ENCODE data around the gene TFAP2C. TPM values are rescaled to one million over a fixed set of nuclear protein-coding genes. Genes with fewer than 3 reads are reported as not detected.

TFAP2C gene
- total and polyA plus RNA-seq, 7 donors: 0.99 to 5.3 (median 3.5) TPM; not detected in 2

- intact Hi-C loops (cut with DNase I): loop anchor here (10.0 kb wide), 1 partner anchor 419 kb away; no protein-coding TSS in a partner anchor
- Histone ChIP-seq H3K36me3 (no peaks in the 10 kb centered on the region), H3K9me3 (no peaks in the 10 kb centered on the region), H3K4me3 (no peak overlapping the region), H3K27me3 (peaks cover 34 to 71% (median 65%) of the 10 kb centered on the region in 3 donors), H3K27ac (no peak overlapping the region), H3K4me1 (peaks cover 0 to 56% (median 48%) of the 10 kb centered on the region in 4 donors)
- TF ChIP-seq EP300 (IDR thresholded peaks at IDR 0.05) (no peak), POLR2AphosphoS5 (IDR thresholded peaks at IDR 0.05) (no peak), POLR2A (IDR thresholded peaks at IDR 0.05) (no peak), CTCF (IDR thresholded peaks at IDR 0.05) (no peak)
- DNase-seq: no peak
- WGBS, 2 donors: 14 to 24% methylated on average over 22 of the region's 22 CpGs
Observed at GRCh38 chr20:56625837-56626236, 3.3 kb upstream of the TFAP2C start.

- peak; percentile 63 for DNase-seq
- intact Hi-C loops (cut with DNase I): loop anchor here (10.0 kb wide), 1 partner anchor 418 kb away; no protein-coding TSS in a partner anchor
- peaks cover 0 to 63% (median 54%) of the 10 kb centered on the region in 4 donors for H3K4me1 ChIP-seq
- H3K27me3 ChIP-seq: peaks cover 41 to 78% (median 72%) of the 10 kb centered on the region in 3 donors
- 5 to 10% methylated on average over 60 of the region's 60 CpGs for WGBS, 2 donors
- no peaks in the 10 kb centered on the region for H3K9me3 ChIP-seq
- TF ChIP-seq POLR2AphosphoS5 (IDR thresholded peaks at IDR 0.05) (no peak), POLR2A (IDR thresholded peaks at IDR 0.05) (no peak), EP300 (IDR thresholded peaks at IDR 0.05) (no peak), CTCF (IDR thresholded peaks at IDR 0.05) (peak in 1 of 4 experiments; percentile 14)
- no peak overlapping the region for H3K27ac ChIP-seq
- H3K36me3 ChIP-seq: no peaks in the 10 kb centered on the region
- H3K4me3 ChIP-seq: no peak overlapping the region
Observed at GRCh38 chr20:56626367-56627121, 2.6 kb upstream of the TFAP2C start.

GRCh38 chr20:56627122-56628014 is 1.7 kb upstream of the TFAP2C start:
- intact Hi-C loops (cut with DNase I): loop anchor here (10.0 kb wide), 1 partner anchor 417 kb away; no protein-coding TSS in a partner anchor
- Histone ChIP-seq H3K4me3 (no peak overlapping the region), H3K36me3 (no peaks in the 10 kb centered on the region), H3K4me1 (peaks cover 0 to 65% (median 57%) of the 10 kb centered on the region in 4 donors), H3K27me3 (peaks cover 41 to 86% (median 76%) of the 10 kb centered on the region in 3 donors), H3K9me3 (no peaks in the 10 kb centered on the region), H3K27ac (no peak overlapping the region)
- 11 to 17% methylated on average over 45 of the region's 45 CpGs for WGBS, 2 donors
- DNase-seq: no peak
- TF ChIP-seq CTCF (IDR thresholded peaks at IDR 0.05): no peak
- TF ChIP-seq POLR2A (IDR thresholded peaks at IDR 0.05): no peak
- no peak for TF ChIP-seq EP300 (IDR thresholded peaks at IDR 0.05)
- no peak for TF ChIP-seq POLR2AphosphoS5 (IDR thresholded peaks at IDR 0.05)

GRCh38 chr20:56628015-56628872 is 862 bp upstream of the TFAP2C start:
- TF ChIP-seq POLR2A (IDR thresholded peaks at IDR 0.05) (no peak), POLR2AphosphoS5 (IDR thresholded peaks at IDR 0.05) (peak in 2 of 4 donors; percentile 31 to 54)
- no peaks in the 10 kb centered on the region for H3K36me3 ChIP-seq
- 4% methylated on average over 48 of the region's 48 CpGs for WGBS, 2 donors
- peaks cover 41 to 93% (median 72%) of the 10 kb centered on the region in 3 donors for H3K27me3 ChIP-seq
- no peaks in the 10 kb centered on the region for H3K9me3 ChIP-seq
- H3K4me3 ChIP-seq: peak overlapping the region; percentile 13 to 68 (median 62)
- peak; percentile 64 for DNase-seq
- peaks cover 0 to 67% (median 57%) of the 10 kb centered on the region in 4 donors for H3K4me1 ChIP-seq
- no peak overlapping the region for H3K27ac ChIP-seq
- intact Hi-C loops (cut with DNase I): loop anchor here (10.0 kb wide), 1 partner anchor 417 kb away; no protein-coding TSS in a partner anchor
